Fibroblast of villous mesenchyme (primary cell): Measurements from ENCODE around the gene SIX3. TPM values are rescaled to one million over a fixed set of nuclear protein-coding genes. Genes with fewer than 3 reads are reported as not detected.

Source experiments
- DNase-seq: peaks from one replicate; pipeline ENCODE4 v3.0.0-alpha.2; 2010; ENCODE audit warnings: low read depth
- H3K4me3 ChIP-seq: 2 replicates; pipeline ENCODE4 v1.5.1; 2011; ENCODE audit warnings: low read depth, mild to moderate bottlenecking, low read length
- CTCF ChIP-seq: IDR thresholded peaks from 2 replicates; pipeline ENCODE4 v1.5.1; 2012; ENCODE audit warnings: low read depth, mild to moderate bottlenecking, low read length; ENCODE audit not compliant: insufficient read depth
- total RNA-seq: library from RNA; depleted of rRNA; stranded (reverse); fragments of >200 nt; gene quantifications from 2 replicates; pipeline ENCODE4 v1.2.3, GENCODE V29; 2012

SIX3 gene
- total RNA-seq, 1 donor = not detected

GRCh38 chr2:44925561-44926136, 15.9 kb upstream of the SIX3 start:
- TF ChIP-seq CTCF = no peak
- H3K4me3 ChIP-seq = no peak overlapping the region
- no peak for DNase-seq

GRCh38 chr2:44926957-44927356, 14.5 kb upstream of the SIX3 start:
- H3K4me3 ChIP-seq = no peak overlapping the region
- no peak for DNase-seq
- TF ChIP-seq CTCF = no peak

- no peak overlapping the region for H3K4me3 ChIP-seq
- no peak for TF ChIP-seq CTCF
- DNase-seq = no peak
These were observed 13.5 kb upstream of the SIX3 start for GRCh38 chr2:44927985-44928482.

- no peak for DNase-seq
- no peak overlapping the region for H3K4me3 ChIP-seq
- no peak for TF ChIP-seq CTCF
These were observed 12.9 kb upstream of the SIX3 start for GRCh38 chr2:44928483-44929158.

- TF ChIP-seq CTCF = no peak
- DNase-seq = no peak
- H3K4me3 ChIP-seq = no peak overlapping the region
These were observed 12.3 kb upstream of the SIX3 start for GRCh38 chr2:44929159-44929734.

GRCh38 chr2:44929735-44930273, 11.7 kb upstream of the SIX3 start:
- TF ChIP-seq CTCF = no peak
- no peak overlapping the region for H3K4me3 ChIP-seq
- DNase-seq = no peak
